Liver (tissue), 9 donors: ENCODE results near the gene RFPL3. TPM values are rescaled to one million over a fixed set of nuclear protein-coding genes. Genes with fewer than 3 reads are reported as not detected.

Experiments
- DNase-seq: peaks from one replicate; pipeline ENCODE4 v3.0.0-alpha.2; 2017; ENCODE audit warnings: low spot score
- H3K27ac ChIP-seq, 2 donors: one replicate each; pipeline ENCODE4 v1.7.0; 2013; ENCODE audit warnings: inconsistent platforms in 2 of 2, low read length in 2 of 2, control low read depth in 1 of 2, low read depth in 1 of 2, mild to moderate bottlenecking in 1 of 2
- H3K27me3 ChIP-seq, 4 donors: one replicate each; pipeline versions ENCODE4 v1.6.1 to v1.7.0; 2013; ENCODE audit warnings: low read length in 3 of 4, inconsistent platforms in 1 of 4, mild to moderate bottlenecking in 1 of 4, moderate library complexity in 1 of 4; ENCODE audit not compliant: control insufficient read depth in 4 of 4, insufficient read depth in 4 of 4
- H3K36me3 ChIP-seq, 4 donors: one replicate each; pipeline versions ENCODE4 v1.6.1 to v1.7.0; 2013; ENCODE audit warnings: low read length in 3 of 4, mild to moderate bottlenecking in 3 of 4, low read depth in 1 of 4, moderate library complexity in 1 of 4; ENCODE audit not compliant: control insufficient read depth in 4 of 4, insufficient read depth in 3 of 4
- H3K4me1 ChIP-seq, 4 donors: one replicate each; pipeline versions ENCODE4 v1.6.1 to v1.7.0; 2013; ENCODE audit warnings: low read length in 3 of 4, mild to moderate bottlenecking in 3 of 4, moderate library complexity in 1 of 4; ENCODE audit not compliant: control insufficient read depth in 4 of 4, insufficient read depth in 4 of 4
- H3K4me3 ChIP-seq, 3 donors: one replicate each; pipeline versions ENCODE4 v1.6.1 to v1.7.0; 2013; ENCODE audit warnings: low read length in 3 of 3, control low read depth in 1 of 3, low read depth in 1 of 3, mild to moderate bottlenecking in 1 of 3
- H3K9ac ChIP-seq, 2 donors: one replicate each; pipeline ENCODE4 v1.7.0; 2013; ENCODE audit warnings: low read length in 2 of 2, mild to moderate bottlenecking in 2 of 2, moderate library complexity in 2 of 2, control low read depth in 1 of 2, low read depth in 1 of 2
- H3K9me3 ChIP-seq, 4 donors: one replicate each; pipeline versions ENCODE4 v1.6.1 to v1.7.0; 2013; ENCODE audit warnings: low read length in 3 of 4; ENCODE audit not compliant: control insufficient read depth in 4 of 4
- EGR1 ChIP-seq, 2 donors: IDR thresholded peaks; 2 replicates each; pipeline ENCODE4 v1.6.1; 2016 to 2018; ENCODE audit warnings: antibody characterized with exemption in 2 of 2, low read depth in 2 of 2
- FOXA2 ChIP-seq: IDR thresholded peaks from 2 replicates; pipeline ENCODE4 v1.6.1; 2016; ENCODE audit warnings: antibody characterized with exemption
- GABPA ChIP-seq, 2 donors: IDR thresholded peaks in 1 of 2; conservative IDR thresholded peaks in 1 of 2; 2 replicates each; pipeline ENCODE4 v1.6.1; 2016; ENCODE audit warnings: antibody characterized with exemption in 2 of 2, mild to moderate bottlenecking in 1 of 2, moderate library complexity in 1 of 2
- HNF4G ChIP-seq: IDR thresholded peaks from 2 replicates; pipeline ENCODE4 v1.6.1; 2016; ENCODE audit warnings: antibody characterized with exemption
- JUND ChIP-seq, 2 donors: IDR thresholded peaks; 2 replicates each; pipeline ENCODE4 v1.6.1; 2016; ENCODE audit warnings: antibody characterized with exemption in 2 of 2
- MAX ChIP-seq: IDR thresholded peaks from 2 replicates; pipeline ENCODE4 v1.6.1; 2016; ENCODE audit warnings: antibody characterized with exemption
- NR2F2 ChIP-seq: IDR thresholded peaks from 2 replicates; pipeline ENCODE4 v1.6.1; 2016; ENCODE audit warnings: antibody characterized with exemption
- RAD21 ChIP-seq, 2 donors: IDR thresholded peaks; 2 replicates each; pipeline ENCODE4 v1.6.1; 2016; ENCODE audit warnings: antibody characterized with exemption in 2 of 2, mild to moderate bottlenecking in 2 of 2
- REST ChIP-seq: IDR thresholded peaks from 2 replicates; pipeline ENCODE4 v1.6.1; 2016; ENCODE audit warnings: antibody characterized with exemption, mild to moderate bottlenecking
- RXRA ChIP-seq, 2 donors: IDR thresholded peaks; 2 replicates each; pipeline ENCODE4 v1.6.1; 2017 to 2018; ENCODE audit warnings: antibody characterized with exemption in 2 of 2, mild to moderate bottlenecking in 1 of 2
- SP1 ChIP-seq: IDR thresholded peaks from 2 replicates; pipeline ENCODE4 v1.6.1; 2018; ENCODE audit warnings: antibody characterized with exemption, mild to moderate bottlenecking
- TAF1 ChIP-seq: conservative IDR thresholded peaks from 2 replicates; pipeline ENCODE4 v1.6.1; 2016; ENCODE audit warnings: antibody characterized with exemption, mild to moderate bottlenecking
- YY1 ChIP-seq: IDR thresholded peaks from 2 replicates; pipeline ENCODE4 v1.6.1; 2016; ENCODE audit warnings: antibody characterized with exemption, mild to moderate bottlenecking
- WGBS: extraction: QIAGEN DNeasy Blood & Tissue Kit; methylation state at CpG from one replicate; pipeline ENCODE4 v1.1.7; 2013; 5-methylcytosine and 5-hydroxymethylcytosine counted together
- polyA plus RNA-seq, 2 donors: library from polyadenylated mRNA; stranded (reverse) in 1 of 2; unstranded in 1 of 2; fragments of 200-250 nt in 1 of 2; fragments of >200 nt in 1 of 2; fragmentation: Nextera tagmentation in 1 of 2; extraction: Ambion mirVana in 1 of 2; gene quantifications; one replicate each; pipeline versions ENCODE4 v1.2.1 to v1.2.3, GENCODE V29; 2013 to 2015
- total RNA-seq, 2 donors: library from RNA; depleted of rRNA; stranded (reverse); fragments of >200 nt; gene quantifications; one replicate each; pipeline ENCODE4 v1.2.3, GENCODE V29; 2014
- TF ChIP-seq, protein P1 (sequence below): IDR thresholded peaks from 2 replicates; pipeline ENCODE4 v1.6.1; 2016; ENCODE audit warnings: antibody characterized with exemption
- TF ChIP-seq, protein P2 (sequence below): fragments of 150-350 bp; IDR thresholded peaks from 2 replicates; pipeline ENCODE4 v1.5.1; 2017; ENCODE audit warnings: improper control_type of control experiment, low read depth, low read length; ENCODE audit not compliant: missing input control
- donor health status: healthy.
- donor health status: healthy.
- donor health status: healthy.
- donor health status: healthy.
- donor health status: healthy.

Gene RFPL3
- total and polyA plus RNA-seq, 4 donors = not detected

GRCh38 chr22:32309585-32310251, 47.9 kb upstream of the RFPL3 start:
- H3K27ac ChIP-seq = no peak overlapping the region
- H3K4me1 ChIP-seq = no peaks in the 10 kb centered on the region
- no peak overlapping the region for H3K9ac ChIP-seq
- H3K27me3 ChIP-seq = peaks cover 0 to 2% (median 0%) of the 10 kb centered on the region in 4 donors
- no peaks in the 10 kb centered on the region for H3K9me3 ChIP-seq
- 63% methylated on average over 9 of the region's 9 CpGs for WGBS
- DNase-seq = no peak
- no peak overlapping the region for H3K4me3 ChIP-seq
- no peaks in the 10 kb centered on the region for H3K36me3 ChIP-seq
- TF ChIP-seq, protein P1, sequence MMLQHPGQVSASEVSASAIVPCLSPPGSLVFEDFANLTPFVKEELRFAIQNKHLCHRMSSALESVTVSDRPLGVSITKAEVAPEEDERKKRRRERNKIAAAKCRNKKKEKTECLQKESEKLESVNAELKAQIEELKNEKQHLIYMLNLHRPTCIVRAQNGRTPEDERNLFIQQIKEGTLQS = no peak
- TF ChIP-seq JUND (IDR thresholded peaks at IDR 0.05) (no peak), RAD21 (IDR thresholded peaks at IDR 0.05) (no peak), TAF1 (no peak), MAX (no peak), FOXA2 (no peak), EGR1 (IDR thresholded peaks at IDR 0.05; ENCODE audit: low read depth in 2 of 2) (no peak), RXRA (IDR thresholded peaks at IDR 0.05) (no peak), YY1 (no peak), NR2F2 (no peak), SP1 (no peak), GABPA (IDR thresholded peaks at IDR 0.05 in 1 of 2, conservative IDR thresholded peaks at IDR 0.05 in 1 of 2) (no peak), HNF4G (no peak), REST (no peak)
- TF ChIP-seq, protein P2, sequence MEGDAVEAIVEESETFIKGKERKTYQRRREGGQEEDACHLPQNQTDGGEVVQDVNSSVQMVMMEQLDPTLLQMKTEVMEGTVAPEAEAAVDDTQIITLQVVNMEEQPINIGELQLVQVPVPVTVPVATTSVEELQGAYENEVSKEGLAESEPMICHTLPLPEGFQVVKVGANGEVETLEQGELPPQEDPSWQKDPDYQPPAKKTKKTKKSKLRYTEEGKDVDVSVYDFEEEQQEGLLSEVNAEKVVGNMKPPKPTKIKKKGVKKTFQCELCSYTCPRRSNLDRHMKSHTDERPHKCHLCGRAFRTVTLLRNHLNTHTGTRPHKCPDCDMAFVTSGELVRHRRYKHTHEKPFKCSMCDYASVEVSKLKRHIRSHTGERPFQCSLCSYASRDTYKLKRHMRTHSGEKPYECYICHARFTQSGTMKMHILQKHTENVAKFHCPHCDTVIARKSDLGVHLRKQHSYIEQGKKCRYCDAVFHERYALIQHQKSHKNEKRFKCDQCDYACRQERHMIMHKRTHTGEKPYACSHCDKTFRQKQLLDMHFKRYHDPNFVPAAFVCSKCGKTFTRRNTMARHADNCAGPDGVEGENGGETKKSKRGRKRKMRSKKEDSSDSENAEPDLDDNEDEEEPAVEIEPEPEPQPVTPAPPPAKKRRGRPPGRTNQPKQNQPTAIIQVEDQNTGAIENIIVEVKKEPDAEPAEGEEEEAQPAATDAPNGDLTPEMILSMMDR = no peak

DNA sequence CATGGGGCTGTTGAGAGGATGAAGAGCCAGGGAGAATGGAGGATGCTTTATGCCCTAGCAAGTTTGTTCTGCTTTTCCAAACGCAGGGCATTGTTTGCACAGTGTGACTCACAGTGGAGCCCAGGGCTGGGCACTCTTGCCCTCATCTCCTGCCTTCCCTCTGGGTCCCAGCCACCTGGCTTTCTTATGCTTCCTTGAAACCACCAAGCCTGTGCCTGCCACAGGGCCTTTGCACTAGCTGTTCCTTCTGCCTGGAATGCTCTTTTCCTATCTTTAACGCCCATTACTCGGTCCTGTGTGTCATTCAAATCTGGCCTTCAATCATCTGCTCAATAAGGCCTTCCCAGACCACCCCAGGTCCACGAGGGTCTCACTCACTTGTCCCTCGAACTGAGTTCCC, 46.9 kb upstream of the RFPL3 start:
- 75% methylated on average over 5 of the region's 5 CpGs for WGBS
- Histone ChIP-seq H3K27ac (no peak overlapping the region), H3K27me3 (peaks cover 0 to 2% (median 0%) of the 10 kb centered on the region in 4 donors), H3K9ac (no peak overlapping the region), H3K4me1 (no peaks in the 10 kb centered on the region), H3K4me3 (no peak overlapping the region), H3K36me3 (no peaks in the 10 kb centered on the region), H3K9me3 (no peaks in the 10 kb centered on the region)
- TF ChIP-seq, protein P2 = no peak
- TF ChIP-seq JUND (IDR thresholded peaks at IDR 0.05) (no peak), RAD21 (IDR thresholded peaks at IDR 0.05) (no peak), GABPA (IDR thresholded peaks at IDR 0.05 in 1 of 2, conservative IDR thresholded peaks at IDR 0.05 in 1 of 2) (no peak)
- no peak for DNase-seq
